ENCODE results near the gene REXO5. TPM values are rescaled to one million over a fixed set of nuclear protein-coding genes. Genes with fewer than 3 reads are reported as not detected.

Gene REXO5
- total RNA-seq, 1 donor from 2014 or later, result 2.5 TPM

- H3K9me3 Mint-ChIP-seq (ENCODE audit: unreplicated experiment), result no peaks in the 10 kb centered on the region
- peaks cover 42% of the 10 kb centered on the region for H3K4me1 Mint-ChIP-seq (ENCODE audit: unreplicated experiment)
- H3K4me3 Mint-ChIP-seq (ENCODE audit: unreplicated experiment), result peak overlapping the region; percentile 87
- TF ChIP-seq CTCF (IDR thresholded peaks at IDR 0.05), result no peak
- peak overlapping the region; percentile 99 for H3K27ac Mint-ChIP-seq (ENCODE audit: unreplicated experiment)
- no peak for DNase-seq (ENCODE audit: extremely low spot score, unreplicated experiment)
- H3K36me3 Mint-ChIP-seq (ENCODE audit: unreplicated experiment), result peaks cover 9% of the 10 kb centered on the region
- H3K27me3 Mint-ChIP-seq (ENCODE audit: unreplicated experiment), result no peaks in the 10 kb centered on the region
Observed at GRCh38 chr16:20897922-20898321, 91.6 kb downstream of the REXO5 start.

- Mint-ChIP-seq H3K4me3 (ENCODE audit: unreplicated experiment) (peak overlapping the region; percentile 87), H3K36me3 (ENCODE audit: unreplicated experiment) (peaks cover 9% of the 10 kb centered on the region), H3K9me3 (ENCODE audit: unreplicated experiment) (no peaks in the 10 kb centered on the region), H3K27me3 (ENCODE audit: unreplicated experiment) (no peaks in the 10 kb centered on the region), H3K27ac (ENCODE audit: unreplicated experiment) (peak overlapping the region; percentile 99), H3K4me1 (ENCODE audit: unreplicated experiment) (peaks cover 54% of the 10 kb centered on the region)
- DNase-seq (ENCODE audit: extremely low spot score, unreplicated experiment), result no peak
- TF ChIP-seq CTCF (IDR thresholded peaks at IDR 0.05), result no peak
Observed at GRCh38 chr16:20899071-20899470, 92.7 kb downstream of the REXO5 start.

Other genes starting within 250 kb of the REXO5 start
- gene ACSM2B, start 230.2 kb upstream of the REXO5 start, total RNA-seq, result not detected in 2 replicates
- not detected in 2 replicates for gene ACSM1, start 108.8 kb upstream of the REXO5 start, total RNA-seq
- gene THUMPD1, start 64.7 kb upstream of the REXO5 start, total RNA-seq, result 35.3 and 36.3 TPM in 2 replicates
- gene ACSM3, start 42.5 kb upstream of the REXO5 start, total RNA-seq, result 0.94 and 1.7 TPM in 2 replicates
- gene ERI2, start 55 bp upstream of the REXO5 start, total RNA-seq, result 16.6 and 18.3 TPM in 2 replicates
- 19.3 and 19.6 TPM in 2 replicates for gene DCUN1D3, start 93.8 kb downstream of the REXO5 start, total RNA-seq
- 14.9 and 18.1 TPM in 2 replicates for gene LYRM1, start 94.2 kb downstream of the REXO5 start, total RNA-seq